ENCODE measurements around the gene CDK14.
"Not testable (repeated sequence)": the region's sequence is repeated elsewhere in the genome, so short reads cannot be mapped to it uniquely, and the experiment has no call there.

CDK14 gene

DNA sequence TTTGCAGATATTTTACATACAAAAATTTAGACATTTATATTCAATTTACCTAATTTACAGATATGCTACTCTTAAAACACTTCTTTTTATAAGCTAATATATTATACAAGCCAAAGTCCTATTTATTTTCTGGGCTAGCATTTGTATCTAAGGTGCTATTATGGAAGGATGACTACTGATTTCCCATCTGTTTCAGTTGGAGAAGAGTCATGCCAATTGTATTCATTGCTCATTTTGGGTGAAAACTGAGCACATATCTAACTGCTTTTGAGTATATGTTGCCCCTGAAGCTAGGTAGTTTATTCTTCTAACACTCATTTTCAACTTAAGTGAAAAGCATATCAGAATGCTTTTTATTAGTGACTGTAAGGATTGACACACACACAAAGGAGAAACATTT is 172.9 kb downstream of the CDK14 start:
- H3K27me3 ChIP-seq: no peaks in the 10 kb centered on the region
- no peak overlapping the region for H3K27ac ChIP-seq
- no peak for DNase-seq
- no peak overlapping the region for H3K4me3 ChIP-seq
- intact Hi-C loops (cut with DNase I; ENCODE audit: low total_unique reads): no loop called here
- no peak for TF ChIP-seq CTCF (IDR thresholded peaks at IDR 0.05)
- H3K9me3 ChIP-seq: no peaks in the 10 kb centered on the region
- no peaks in the 10 kb centered on the region for H3K36me3 ChIP-seq
- H3K4me1 ChIP-seq: peaks cover 0 to 31% (median 8%) of the 10 kb centered on the region in 4 donors

DNA sequence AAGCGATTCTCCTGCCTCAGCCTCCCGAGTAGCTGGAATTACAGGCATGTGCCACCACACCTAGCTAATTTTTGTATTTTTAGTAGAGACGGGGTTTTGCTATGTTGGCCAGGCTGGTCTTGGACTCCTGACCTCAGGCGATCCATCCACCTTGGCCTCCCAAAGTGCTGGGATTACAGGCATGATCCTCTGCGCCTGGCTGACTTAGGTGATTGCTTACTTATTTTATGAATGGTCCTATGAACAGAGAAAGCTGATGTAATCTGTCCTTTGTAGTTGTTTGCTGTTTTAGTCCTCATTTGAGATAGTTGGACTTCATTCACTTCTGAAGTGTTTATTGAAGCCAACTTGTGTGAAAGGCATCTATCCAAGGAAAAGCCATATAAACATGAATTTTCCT is 173.4 kb downstream of the CDK14 start:
- H3K4me1 ChIP-seq: peaks cover 0 to 28% (median 8%) of the 10 kb centered on the region in 4 donors
- H3K4me3 ChIP-seq; intact Hi-C loops (cut with DNase I; ENCODE audit: low total_unique reads); H3K27ac ChIP-seq; DNase-seq; H3K9me3 ChIP-seq; H3K27me3 ChIP-seq; H3K36me3 ChIP-seq: not testable (repeated sequence)

DNA sequence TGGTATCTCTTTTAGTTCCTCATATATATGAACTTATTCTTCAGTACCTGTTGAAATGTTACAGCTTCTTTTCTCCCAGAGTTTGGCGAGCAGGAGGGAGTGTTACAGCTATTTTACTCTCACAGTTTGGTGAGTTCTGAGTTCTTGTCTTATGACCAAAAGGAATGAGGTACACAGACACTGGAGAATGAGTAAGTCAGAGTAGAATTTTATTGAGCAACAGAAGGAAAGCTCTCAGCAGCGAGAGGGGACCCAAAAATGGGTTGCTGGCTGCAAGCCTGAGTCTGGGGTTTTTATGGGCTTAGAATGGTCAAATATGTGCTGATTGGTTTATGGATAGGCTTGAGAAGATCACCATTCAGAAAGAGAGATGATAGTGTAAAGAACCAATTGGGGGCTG is 175.2 kb downstream of the CDK14 start:
- H3K9me3 ChIP-seq: no peaks in the 10 kb centered on the region
- no peak for DNase-seq
- H3K27me3 ChIP-seq: no peaks in the 10 kb centered on the region
- no peaks in the 10 kb centered on the region for H3K36me3 ChIP-seq
- H3K4me1 ChIP-seq: peaks cover 0 to 27% (median 5%) of the 10 kb centered on the region in 4 donors
- no peak overlapping the region for H3K4me3 ChIP-seq
- H3K27ac ChIP-seq: no peak overlapping the region
- no peak for TF ChIP-seq CTCF (IDR thresholded peaks at IDR 0.05)
- intact Hi-C loops (cut with DNase I; ENCODE audit: low total_unique reads): no loop called here

DNA sequence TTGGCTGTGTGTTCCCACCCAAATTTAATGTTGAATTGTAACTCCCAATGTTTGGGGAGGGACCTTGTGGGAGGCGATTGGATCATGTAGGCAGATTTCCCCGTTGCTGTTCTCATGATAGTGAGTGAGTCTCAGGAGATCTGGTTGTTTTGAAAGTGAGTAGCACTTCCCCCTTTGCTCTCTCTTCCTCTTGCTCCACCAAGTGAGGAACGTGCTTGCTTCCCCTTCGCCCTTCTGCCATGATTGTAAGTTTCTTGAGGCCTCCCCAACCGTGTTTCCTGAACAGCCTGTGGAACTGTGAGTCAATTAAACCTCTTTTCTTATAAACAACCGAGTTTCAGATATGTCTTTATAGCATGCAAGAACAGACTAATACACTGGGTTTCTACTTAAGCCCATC is 176.3 kb downstream of the CDK14 start:
- Histone ChIP-seq H3K36me3 (no peaks in the 10 kb centered on the region), H3K4me3 (no peak overlapping the region), H3K27me3 (no peaks in the 10 kb centered on the region), H3K9me3 (no peaks in the 10 kb centered on the region), H3K27ac (no peak overlapping the region), H3K4me1 (peaks cover 0 to 27% (median under 1%) of the 10 kb centered on the region in 4 donors)
- TF ChIP-seq CTCF (IDR thresholded peaks at IDR 0.05): no peak
- no peak for DNase-seq
- intact Hi-C loops (cut with DNase I; ENCODE audit: low total_unique reads): no loop called here

- Histone ChIP-seq H3K4me1 (peaks cover 0 to 33% (median 4%) of the 10 kb centered on the region in 4 donors), H3K4me3 (no peak overlapping the region), H3K36me3 (no peaks in the 10 kb centered on the region), H3K9me3 (no peaks in the 10 kb centered on the region), H3K27me3 (no peaks in the 10 kb centered on the region), H3K27ac (no peak overlapping the region)
- intact Hi-C loops (cut with DNase I; ENCODE audit: low total_unique reads): no loop called here
- DNase-seq: no peak
- no peak for TF ChIP-seq CTCF (IDR thresholded peaks at IDR 0.05)
These were observed 177.1 kb downstream of the CDK14 start for GRCh38 chr7:90773269-90773668.

GRCh38 chr7:90774706-90775105 is 178.6 kb downstream of the CDK14 start:
- no peaks in the 10 kb centered on the region for H3K9me3 ChIP-seq

More at GRCh38 chr7:90774706-90775105, 178.6 kb downstream of the CDK14 start:
- Histone ChIP-seq H3K27me3 (no peaks in the 10 kb centered on the region), H3K4me3 (no peak overlapping the region), H3K4me1 (peaks cover 0 to 34% (median 5%) of the 10 kb centered on the region in 4 donors), H3K36me3 (no peaks in the 10 kb centered on the region), H3K27ac (no peak overlapping the region)
- no peak for TF ChIP-seq CTCF (IDR thresholded peaks at IDR 0.05)
- no peak for DNase-seq
- intact Hi-C loops (cut with DNase I; ENCODE audit: low total_unique reads): no loop called here

Measured in tibial artery (tissue), 4 donors.